B cell (primary cell): ENCODE results near the gene FILIP1. TPM values are rescaled to one million over a fixed set of nuclear protein-coding genes. Genes with fewer than 3 reads are reported as not detected.

Experiments
- ATAC-seq: fragments of 200-7000 bp; cut with Tn5 transposase; one replicate; pipeline ENCODE4 v1.10.0; 2021; ENCODE audit warnings: low read depth, mild to moderate bottlenecking, moderate number of reproducible peaks, moderate library complexity
- CTCF ChIA-PET: fragments of 350-600 bp; sonication (Branson Sonifier 250); formaldehyde crosslinking; loops from one replicate; lab custom pipeline; 2021; ENCODE audit warnings: antibody characterized with exemption, inconsistent platforms; lab: Charles Lee
- POLR2A ChIA-PET: fragments of 350-600 bp; sonication (Branson Sonifier 250); formaldehyde crosslinking; loops from one replicate; lab custom pipeline; 2021; ENCODE audit warnings: antibody characterized with exemption; lab: Charles Lee
- DNase-seq: peaks from one replicate; pipeline ENCODE4 v3.0.0; 2013
- H2AFZ ChIP-seq: 2 replicates; pipeline ENCODE4 v1.6.1; 2012; ENCODE audit warnings: mild to moderate bottlenecking, low read depth, low read length; ENCODE audit not compliant: insufficient read depth, poor library complexity, severe bottlenecking
- H3K27ac ChIP-seq, 2 donors: 1 replicate in 1 of 2; 2 replicates in 1 of 2; pipeline ENCODE4 v1.5.1; 2012 to 2013; ENCODE audit warnings: low read length in 2 of 2, mild to moderate bottlenecking in 2 of 2, moderate library complexity in 1 of 2
- H3K27me3 ChIP-seq, 4 experiments: fragments of 200-600 bp in 1 of 4; sonication (generic) in 1 of 4; replicated peaks in 1 of 4; 1 replicate in 2 of 4; 2 replicates in 2 of 4; pipeline versions ENCODE4 v1.6.1 to v1.7.0; 2013 to 2016; ENCODE audit warnings: low read length in 3 of 4, mild to moderate bottlenecking in 2 of 4, mixed read lengths in 1 of 4, moderate library complexity in 1 of 4; ENCODE audit not compliant: insufficient read depth in 4 of 4, control insufficient read depth in 3 of 4; ENCODE audit errors: control extremely low read depth in 1 of 4
- H3K36me3 ChIP-seq, 2 experiments: replicated peaks in 1 of 2; 1 replicate in 1 of 2; 2 replicates in 1 of 2; pipeline versions ENCODE4 v1.6.1 to v1.7.1; 2013; ENCODE audit warnings: low read length in 1 of 2; ENCODE audit not compliant: insufficient read depth in 2 of 2, control insufficient read depth in 1 of 2; ENCODE audit errors: control extremely low read depth in 1 of 2, extremely low read depth in 1 of 2
- H3K4me1 ChIP-seq, 2 donors: fragments of 200-600 bp in 1 of 2; sonication (generic) in 1 of 2; 1 replicate in 1 of 2; 2 replicates in 1 of 2; pipeline versions ENCODE4 v1.5.1 to v1.6.1; 2013 to 2017; ENCODE audit warnings: low read length in 2 of 2; ENCODE audit not compliant: control insufficient read depth in 2 of 2, insufficient read depth in 2 of 2
- H3K4me2 ChIP-seq: replicated peaks from 2 replicates; pipeline ENCODE3; 2012; ENCODE audit warnings: mild to moderate bottlenecking, low read depth, low read length; ENCODE audit not compliant: poor library complexity, severe bottlenecking
- H3K4me3 ChIP-seq, 5 experiments: fragments of 200-600 bp in 1 of 5; sonication (generic) in 1 of 5; 1 replicate in 3 of 5; 2 replicates in 2 of 5; pipeline versions ENCODE4 v1.5.1 to v1.7.0; 2011 to 2016; ENCODE audit warnings: low read length in 4 of 5, mild to moderate bottlenecking in 4 of 5, low read depth in 2 of 5, control low read depth in 1 of 5, moderate library complexity in 1 of 5; ENCODE audit not compliant: insufficient read depth in 1 of 5; ENCODE audit errors: control extremely low read depth in 1 of 5, extremely low read depth in 1 of 5
- H3K79me2 ChIP-seq: fragments of 200-600 bp; sonication (generic); one replicate; pipeline ENCODE4 v1.6.0; 2016; ENCODE audit warnings: low read length; ENCODE audit not compliant: control insufficient read depth, insufficient read depth
- H3K9ac ChIP-seq: fragments of 200-600 bp; sonication (generic); 2 replicates; pipeline ENCODE4 v1.6.1; 2017; ENCODE audit warnings: mild to moderate bottlenecking, low read length, moderate library complexity
- H3K9me3 ChIP-seq, 3 donors: one replicate each; pipeline versions ENCODE4 v1.6.1 to v1.7.1; 2013; ENCODE audit warnings: low read length in 2 of 3; ENCODE audit not compliant: control insufficient read depth in 2 of 3, insufficient read depth in 1 of 3; ENCODE audit errors: control extremely low read depth in 1 of 3
- H4K20me1 ChIP-seq: 2 replicates; pipeline ENCODE4 v1.6.0; 2012; ENCODE audit warnings: mild to moderate bottlenecking, low read length; ENCODE audit not compliant: insufficient read depth, control insufficient read depth, poor library complexity, severe bottlenecking
- H3K27ac Mint-ChIP-seq: one replicate; pipeline ENCODE4 v1.8.0; 2021; ENCODE audit warnings: mixed read lengths
- H3K27me3 Mint-ChIP-seq: one replicate; pipeline ENCODE4 v1.8.0; 2021; ENCODE audit warnings: mixed read lengths
- H3K4me1 Mint-ChIP-seq: one replicate; pipeline ENCODE4 v1.8.0; 2021; ENCODE audit warnings: mixed read lengths
- H3K4me3 Mint-ChIP-seq: one replicate; pipeline ENCODE4 v1.8.0; 2021; ENCODE audit warnings: mixed read lengths
- H3K9me3 Mint-ChIP-seq: one replicate; pipeline ENCODE4 v1.8.0; 2022; ENCODE audit warnings: mixed read lengths; ENCODE audit not compliant: insufficient read depth
- EZH2 ChIP-seq: IDR thresholded peaks from 2 replicates; pipeline ENCODE4 v1.6.1; 2012; ENCODE audit warnings: borderline replicate concordance, low read depth, mild to moderate bottlenecking, moderate library complexity, low read length; ENCODE audit not compliant: insufficient read depth, poor library complexity, severe bottlenecking
- WGBS: methylation state at CpG from one replicate; pipeline ENCODE4 v1.1.5; 2013; ENCODE audit warnings: missing lambda C conversion rate; ENCODE audit not compliant: insufficient coverage; 5-methylcytosine and 5-hydroxymethylcytosine counted together
- intact Hi-C: fragments of 100-400 bp; cut with micrococcal nuclease; formaldehyde crosslinking; loops from one replicate; pipeline ENCODE4 v1.10.0; 2022
- polyA plus RNA-seq: library from polyadenylated mRNA; depleted of rRNA; stranded (reverse); fragments of >200 nt; gene quantifications from 2 replicates; pipeline ENCODE4 v1.2.3, GENCODE V29; 2012
- total RNA-seq, 2 donors: library from RNA; stranded (reverse); fragments of 120-200 nt in 1 of 2; gene quantifications; 1 replicate in 1 of 2; 2 replicates in 1 of 2; pipeline versions ENCODE4 v1.2.3 to v1.2.4, GENCODE V29; 2013 to 2022
- TF ChIP-seq, protein P1 (sequence below): fragments of 200-600 bp; IDR thresholded peaks from one replicate; pipeline ENCODE4 v1.8.0; 2022; ENCODE audit warnings: antibody characterized with exemption, mild to moderate bottlenecking

FILIP1 gene
- total and polyA plus RNA-seq, 2 donors (not counting 1 experiment from before 2014, with no cell fraction given), result not detected

- Histone ChIP-seq H3K4me3 (no peak overlapping the region), H3K27me3 (peaks cover 0 to 11% (median 1%) of the 10 kb centered on the region in 4 experiments), H3K4me1 (no peaks in the 10 kb centered on the region), H3K4me2 (no peak overlapping the region), H3K36me3 (no peaks in the 10 kb centered on the region), H2AFZ (no peak overlapping the region), H3K9ac (no peak overlapping the region), H3K27ac (no peak overlapping the region), H4K20me1 (no peaks in the 10 kb centered on the region), H3K9me3 (no peaks in the 10 kb centered on the region), H3K79me2 (no peaks in the 10 kb centered on the region)
- Mint-ChIP-seq H3K27ac (no peak overlapping the region), H3K4me3 (no peak overlapping the region), H3K9me3 (no peaks in the 10 kb centered on the region), H3K4me1 (no peaks in the 10 kb centered on the region), H3K27me3 (peaks cover 45% of the 10 kb centered on the region)
- TF ChIP-seq EZH2, result no peak
- TF ChIP-seq, protein P1, sequence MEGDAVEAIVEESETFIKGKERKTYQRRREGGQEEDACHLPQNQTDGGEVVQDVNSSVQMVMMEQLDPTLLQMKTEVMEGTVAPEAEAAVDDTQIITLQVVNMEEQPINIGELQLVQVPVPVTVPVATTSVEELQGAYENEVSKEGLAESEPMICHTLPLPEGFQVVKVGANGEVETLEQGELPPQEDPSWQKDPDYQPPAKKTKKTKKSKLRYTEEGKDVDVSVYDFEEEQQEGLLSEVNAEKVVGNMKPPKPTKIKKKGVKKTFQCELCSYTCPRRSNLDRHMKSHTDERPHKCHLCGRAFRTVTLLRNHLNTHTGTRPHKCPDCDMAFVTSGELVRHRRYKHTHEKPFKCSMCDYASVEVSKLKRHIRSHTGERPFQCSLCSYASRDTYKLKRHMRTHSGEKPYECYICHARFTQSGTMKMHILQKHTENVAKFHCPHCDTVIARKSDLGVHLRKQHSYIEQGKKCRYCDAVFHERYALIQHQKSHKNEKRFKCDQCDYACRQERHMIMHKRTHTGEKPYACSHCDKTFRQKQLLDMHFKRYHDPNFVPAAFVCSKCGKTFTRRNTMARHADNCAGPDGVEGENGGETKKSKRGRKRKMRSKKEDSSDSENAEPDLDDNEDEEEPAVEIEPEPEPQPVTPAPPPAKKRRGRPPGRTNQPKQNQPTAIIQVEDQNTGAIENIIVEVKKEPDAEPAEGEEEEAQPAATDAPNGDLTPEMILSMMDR, result no peak
- CTCF ChIA-PET, result interaction anchor here (1.1 to 2.3 kb wide), 3 partner anchors 231 to 318 kb away, joined by 3 to 9 read pairs (median 4); no protein-coding TSS in a partner anchor
- WGBS, result 100% methylated on average over 2 of the region's 2 CpGs
- no peak for ATAC-seq
- intact Hi-C loops, result loop anchor here (5.0 kb wide), 1 partner anchor 1791 kb away; no protein-coding TSS in a partner anchor
- no peak for DNase-seq
- POLR2A ChIA-PET, result no interaction called here
Observed at GRCh38 chr6:75528423-75528822, 34.8 kb upstream of the FILIP1 start.

DNA sequence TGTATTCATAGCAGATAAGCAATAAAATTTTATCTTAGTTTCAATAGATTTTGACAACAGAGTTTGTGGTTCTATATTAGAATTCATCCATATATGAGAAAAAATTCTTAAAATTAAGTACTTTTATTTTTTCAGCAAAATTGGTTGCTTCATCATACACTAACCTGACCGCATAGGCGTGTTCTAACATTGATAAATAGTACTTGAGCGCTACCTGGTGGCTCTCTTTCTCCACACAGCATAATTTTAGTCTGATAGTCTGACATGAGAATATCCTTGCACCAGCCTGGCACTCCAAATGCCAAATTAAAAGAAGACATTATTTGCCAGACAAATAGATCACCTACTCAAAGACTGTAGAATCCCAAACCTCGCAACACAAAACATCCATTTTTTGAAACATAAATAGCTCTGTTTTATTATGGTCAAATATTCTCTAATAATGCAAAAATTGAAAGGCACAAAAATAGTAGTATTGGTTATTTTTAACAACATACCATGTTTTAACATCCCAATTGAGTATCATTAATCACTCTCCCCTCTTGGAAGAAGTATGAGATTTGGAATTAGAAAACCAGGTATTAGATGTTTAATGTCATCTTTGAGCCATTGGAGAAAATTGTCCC lies 33.0 kb upstream of the FILIP1 start:
- no peak overlapping the region for H3K4me2 ChIP-seq
- intact Hi-C loops, result loop anchor here (2.0 to 5.0 kb wide), 3 partner anchors 230 to 1789 kb away; no protein-coding TSS in a partner anchor
- H3K4me1 Mint-ChIP-seq, result no peaks in the 10 kb centered on the region
- H3K36me3 ChIP-seq, result no peaks in the 10 kb centered on the region
- no peaks in the 10 kb centered on the region for H3K9me3 ChIP-seq
- H2AFZ ChIP-seq, result no peak overlapping the region
- H3K4me3 ChIP-seq, result no peak overlapping the region
- H3K27ac ChIP-seq, result no peak overlapping the region
- TF ChIP-seq, protein P1, result peak; percentile 73
- TF ChIP-seq EZH2, result no peak
- DNase-seq (peak; percentile 60), ATAC-seq (no peak)
- peaks cover 39% of the 10 kb centered on the region for H3K27me3 Mint-ChIP-seq
- no peaks in the 10 kb centered on the region for H4K20me1 ChIP-seq
- ChIA-PET CTCF (interaction anchor here (0.7 to 1.6 kb wide), 4 partner anchors 13 to 260 kb away, joined by 3 to 4 read pairs (median 4); no protein-coding TSS in a partner anchor), POLR2A (no interaction called here)
- no peak overlapping the region for H3K27ac Mint-ChIP-seq
- no CpG with 5 or more reads among the region's 4 CpGs for WGBS
- no peak overlapping the region for H3K9ac ChIP-seq
- no peaks in the 10 kb centered on the region for H3K9me3 Mint-ChIP-seq
- H3K4me1 ChIP-seq, result no peaks in the 10 kb centered on the region
- no peaks in the 10 kb centered on the region for H3K79me2 ChIP-seq
- no peak overlapping the region for H3K4me3 Mint-ChIP-seq
- H3K27me3 ChIP-seq, result peaks cover 0 to 8% (median 1%) of the 10 kb centered on the region in 4 experiments
